HG03060 (cell line): ENCODE data around the gene KNG1.

Experiments used
- ATAC-seq: cut with Tn5 transposase; IDR thresholded peaks from one replicate; pipeline ENCODE4 v1.9.1; 2021; ENCODE audit warnings: low read depth, moderate number of reproducible peaks; ENCODE audit not compliant: unreplicated experiment

Gene KNG1

DNA sequence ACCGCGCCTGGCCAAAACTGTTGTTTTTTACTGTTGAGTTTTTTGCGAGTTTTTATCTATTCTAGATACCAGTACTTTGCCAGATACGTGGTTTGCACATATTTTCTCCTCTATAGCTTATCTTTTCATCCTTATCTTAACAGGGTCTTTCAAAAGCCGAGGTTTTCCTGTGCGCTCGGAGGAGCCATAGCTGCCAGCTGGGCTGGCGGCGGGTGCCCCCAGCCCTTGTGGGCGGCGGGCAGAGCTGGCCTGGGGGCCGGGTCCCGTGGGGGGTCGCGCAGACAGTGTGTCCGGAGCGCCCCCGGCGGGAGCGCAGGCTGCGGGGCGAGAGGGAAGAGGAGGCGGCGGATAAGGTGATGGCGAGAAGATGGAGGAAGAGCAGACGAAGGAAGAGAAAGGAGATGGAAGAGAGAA, 55.1 kb downstream of the KNG1 start:
- ATAC-seq: no peak

DNA sequence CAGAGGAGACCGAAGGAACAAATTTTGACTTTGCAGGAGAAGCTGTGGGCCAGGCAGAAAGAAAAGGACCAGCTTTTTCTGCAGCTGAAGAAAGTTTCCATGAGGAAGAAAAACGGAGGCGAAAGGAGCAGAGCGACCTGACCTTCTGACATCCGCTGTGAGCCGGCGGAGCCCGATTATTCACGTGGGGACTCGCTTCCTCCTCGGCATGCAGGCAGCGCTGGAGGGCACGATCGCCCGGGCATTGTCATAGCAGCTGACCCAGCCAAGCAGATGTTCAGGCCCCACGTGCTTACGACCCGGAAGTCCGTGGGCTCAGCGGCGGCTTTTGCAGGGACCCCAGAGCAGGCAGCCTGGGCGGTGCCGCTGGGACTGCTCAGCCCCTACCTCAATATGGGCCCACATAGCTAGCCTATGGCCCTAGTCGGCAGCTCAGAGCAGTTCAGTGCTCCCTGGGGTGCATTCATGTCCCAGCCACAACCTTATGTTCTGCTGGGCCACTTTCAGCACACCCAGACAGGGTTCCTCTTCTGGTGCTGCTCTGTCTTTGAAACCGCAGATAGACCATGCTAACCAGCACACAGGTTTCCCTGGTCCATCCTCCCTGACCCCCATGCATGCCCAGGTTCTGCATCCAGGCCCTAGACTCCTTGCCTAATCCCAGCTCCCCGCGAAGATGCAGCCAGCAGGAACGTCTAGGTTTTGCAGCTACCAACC, 55.7 kb downstream of the KNG1 start:
- no peak for ATAC-seq

DNA sequence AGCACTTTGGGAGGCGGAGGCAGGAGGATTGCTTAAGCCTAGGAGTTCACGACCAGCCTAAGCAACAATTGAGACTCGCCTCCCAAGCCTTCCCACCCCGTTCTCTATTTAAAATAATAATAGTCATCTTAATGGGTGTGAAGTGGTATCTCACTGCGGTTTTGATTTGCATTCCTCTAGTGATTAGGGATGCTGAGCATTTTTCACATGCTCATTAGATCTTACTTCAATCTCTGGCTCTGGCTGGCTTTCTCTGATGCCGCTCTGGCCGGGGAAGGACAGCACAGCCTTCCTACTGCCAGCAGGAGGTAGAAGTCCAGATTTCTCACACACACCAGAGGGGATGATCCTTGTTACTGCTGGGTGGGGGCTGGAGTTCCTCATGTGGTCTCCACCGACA, 58.8 kb downstream of the KNG1 start:
- ATAC-seq: no peak

DNA sequence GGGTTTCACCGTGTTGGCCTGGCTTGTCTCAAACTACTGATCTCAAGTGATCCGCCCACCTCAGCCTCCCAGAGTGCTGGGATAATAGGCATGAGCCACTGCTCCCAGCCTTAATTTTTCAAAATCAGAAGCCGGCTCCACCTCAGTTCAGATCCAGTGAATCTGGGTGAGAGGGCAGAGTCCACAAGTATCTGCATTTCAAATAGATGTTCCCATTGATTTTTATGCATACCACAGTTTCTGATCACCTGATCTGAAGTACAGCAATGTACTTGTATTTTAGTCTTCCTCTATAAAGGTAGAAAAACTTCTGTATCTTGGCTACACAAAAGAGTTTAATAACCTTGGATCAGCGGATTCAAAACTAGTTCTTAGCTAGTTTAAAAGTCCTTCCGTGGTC, 62.0 kb downstream of the KNG1 start:
- no peak for ATAC-seq

DNA sequence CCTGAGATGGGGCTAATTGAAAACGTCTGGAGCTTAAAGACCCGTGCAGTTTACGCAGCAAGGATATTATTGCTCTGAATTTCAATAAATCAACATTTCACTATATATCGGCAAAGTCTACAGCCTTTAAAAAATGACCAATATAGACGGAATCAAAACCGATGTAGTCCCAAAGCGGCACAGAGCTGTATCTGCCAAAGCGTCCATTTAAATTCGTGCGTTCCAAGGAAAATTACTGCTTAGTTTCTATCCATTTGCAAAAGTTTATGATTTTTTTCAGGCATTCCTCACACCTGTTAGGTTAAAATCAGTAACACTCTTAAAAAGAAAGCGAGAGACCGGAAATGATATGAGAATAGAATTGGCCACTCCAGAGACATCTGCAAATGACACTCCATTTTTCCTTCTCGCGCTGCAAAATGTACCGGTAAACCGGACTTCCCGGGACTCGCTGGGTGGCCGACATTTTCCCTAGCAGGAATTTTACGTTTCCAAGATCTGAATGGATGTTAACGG, 65.4 kb downstream of the KNG1 start:
- ATAC-seq: no peak

DNA sequence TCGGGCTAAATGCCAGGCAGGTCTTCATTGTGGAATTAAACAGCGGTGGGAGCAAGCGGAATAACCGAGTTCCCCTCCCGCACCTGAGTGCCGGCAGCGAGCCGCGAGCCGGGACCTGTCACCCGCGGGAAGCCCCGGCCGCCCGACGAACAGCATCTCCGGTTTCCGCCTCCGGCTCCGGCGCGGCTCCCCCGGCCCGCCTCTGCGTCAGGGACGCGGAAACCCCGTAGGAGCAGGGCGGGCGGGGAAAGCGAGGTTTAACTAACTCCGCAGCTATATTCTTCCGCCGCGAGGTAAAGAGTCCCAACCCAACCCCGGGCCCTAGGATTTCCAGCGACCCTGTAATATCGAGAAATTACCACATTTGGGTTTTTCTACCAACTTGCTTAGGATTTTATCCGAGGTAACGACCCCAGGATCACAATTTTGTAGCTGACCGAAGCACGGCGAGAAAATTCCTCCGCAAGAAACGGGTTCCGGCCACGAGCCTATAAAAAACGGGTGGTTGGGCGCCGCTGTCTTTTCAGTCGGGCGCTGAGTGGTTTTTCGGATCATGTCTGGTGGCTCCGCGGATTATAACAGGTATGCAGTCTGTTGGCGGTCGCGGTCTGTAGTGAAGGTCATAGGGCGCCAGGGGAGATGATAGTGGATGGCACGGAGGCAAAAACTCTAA, 66.0 kb downstream of the KNG1 start, which contains the start of gene EIF4A2:
Gene EIF4A2 (plus strand): TSS at position 520 of the 673 bp plus-strand sequence. CDS start 34 bp downstream, at position 554.
- ATAC-seq: peak; percentile 40

DNA sequence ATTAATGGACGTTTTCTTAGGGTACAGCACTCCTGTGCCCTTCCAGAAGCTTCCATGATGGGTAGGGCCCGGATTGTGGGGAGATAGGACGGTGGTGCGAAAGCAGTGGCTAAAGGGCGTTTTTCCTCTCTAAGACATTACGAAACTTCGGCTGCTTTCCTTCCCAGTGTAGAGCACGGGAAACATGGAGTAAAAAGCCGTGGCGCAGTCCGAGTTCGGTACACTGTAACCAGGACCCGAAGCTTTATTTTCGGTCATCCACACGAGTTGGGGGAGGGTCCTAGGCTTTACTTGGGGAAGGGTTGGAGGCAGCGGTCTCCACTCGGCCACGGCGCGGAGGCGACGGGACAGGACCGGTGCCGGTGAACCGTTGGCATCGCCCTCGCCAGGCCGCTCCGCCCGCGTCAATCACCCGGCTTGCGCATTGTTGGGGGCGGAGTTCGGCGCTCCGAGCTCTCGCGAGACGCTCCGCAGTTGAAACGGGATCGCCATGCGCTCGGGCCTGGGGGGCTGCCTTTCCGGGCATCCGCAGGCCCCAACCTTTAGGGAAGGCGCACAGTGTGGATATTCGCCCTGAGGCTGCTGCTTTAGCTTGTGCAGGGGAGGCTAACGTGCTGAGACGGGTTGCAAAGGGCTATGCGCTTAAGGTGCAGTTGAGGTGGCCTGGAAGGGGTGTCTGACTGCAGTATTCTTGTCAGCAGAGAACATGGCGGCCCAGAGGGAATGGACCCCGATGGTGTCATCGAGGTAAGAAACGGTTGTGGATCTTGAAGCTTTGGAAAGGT, 66.8 kb downstream of the KNG1 start:
- peak; percentile 3 for ATAC-seq

DNA sequence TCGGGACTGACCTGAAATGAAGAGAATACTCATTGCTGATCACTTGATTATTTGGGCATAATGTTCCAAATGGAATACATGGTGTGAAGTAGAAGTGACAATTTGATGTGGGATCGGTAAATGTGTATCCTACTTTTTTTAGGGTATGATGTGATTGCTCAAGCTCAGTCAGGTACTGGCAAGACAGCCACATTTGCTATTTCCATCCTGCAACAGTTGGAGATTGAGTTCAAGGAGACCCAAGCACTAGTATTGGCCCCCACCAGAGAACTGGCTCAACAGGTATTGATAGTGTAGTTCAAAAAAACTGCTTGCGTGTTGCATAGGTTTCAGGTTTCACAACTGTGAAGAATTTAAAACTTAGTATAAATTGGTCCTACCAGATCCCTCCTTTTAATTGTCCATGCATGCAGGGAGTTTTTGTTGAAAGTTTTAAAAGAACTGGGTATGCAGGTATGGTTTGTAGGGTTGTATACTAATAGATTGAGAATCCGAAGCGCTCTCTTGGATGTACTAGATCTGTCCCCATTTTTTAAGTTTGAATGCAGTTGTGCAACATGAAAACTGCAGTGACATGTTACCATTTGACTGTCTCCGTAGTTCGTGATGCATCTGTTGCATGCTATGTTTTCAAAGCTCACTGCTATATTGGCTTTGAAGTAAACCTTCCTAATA, 67.8 kb downstream of the KNG1 start:
- ATAC-seq: no peak

DNA sequence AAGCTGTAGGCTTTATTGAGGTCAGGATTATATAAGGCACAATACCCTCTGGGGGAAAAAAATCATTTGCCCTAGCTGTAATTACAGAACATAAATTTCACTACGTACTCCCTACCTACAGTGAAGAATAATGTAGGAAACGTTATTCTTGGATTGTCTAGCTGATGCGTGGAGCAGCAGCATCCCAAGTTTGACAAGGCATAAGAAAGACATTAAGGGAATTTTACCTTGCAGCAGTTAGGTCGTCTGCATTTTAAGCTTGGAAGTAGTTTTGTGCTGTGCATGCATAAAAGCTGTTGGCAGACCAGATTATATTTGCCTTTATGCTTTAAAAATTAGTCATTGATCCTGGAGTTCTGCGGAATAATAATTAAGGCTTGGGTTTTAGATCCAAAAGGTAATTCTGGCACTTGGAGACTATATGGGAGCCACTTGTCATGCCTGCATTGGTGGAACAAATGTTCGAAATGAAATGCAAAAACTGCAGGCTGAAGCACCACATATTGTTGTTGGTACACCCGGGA, 68.4 kb downstream of the KNG1 start:
- ATAC-seq: no peak

DNA sequence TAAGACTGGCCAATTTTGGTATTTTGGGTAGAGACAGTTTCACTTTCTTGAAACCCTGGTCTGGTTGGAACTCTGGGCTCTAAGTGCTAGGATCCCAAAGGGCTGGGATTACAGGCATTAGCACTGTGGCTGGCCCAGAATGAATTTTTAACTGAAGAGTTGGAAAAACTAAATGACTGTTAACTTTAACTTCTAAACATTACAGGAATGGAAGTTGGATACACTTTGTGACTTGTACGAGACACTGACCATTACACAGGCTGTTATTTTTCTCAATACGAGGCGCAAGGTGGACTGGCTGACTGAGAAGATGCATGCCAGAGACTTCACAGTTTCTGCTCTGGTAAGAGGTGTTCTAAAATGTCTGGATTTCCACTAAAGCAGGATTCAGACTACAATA, 69.8 kb downstream of the KNG1 start:
- ATAC-seq: no peak

DNA sequence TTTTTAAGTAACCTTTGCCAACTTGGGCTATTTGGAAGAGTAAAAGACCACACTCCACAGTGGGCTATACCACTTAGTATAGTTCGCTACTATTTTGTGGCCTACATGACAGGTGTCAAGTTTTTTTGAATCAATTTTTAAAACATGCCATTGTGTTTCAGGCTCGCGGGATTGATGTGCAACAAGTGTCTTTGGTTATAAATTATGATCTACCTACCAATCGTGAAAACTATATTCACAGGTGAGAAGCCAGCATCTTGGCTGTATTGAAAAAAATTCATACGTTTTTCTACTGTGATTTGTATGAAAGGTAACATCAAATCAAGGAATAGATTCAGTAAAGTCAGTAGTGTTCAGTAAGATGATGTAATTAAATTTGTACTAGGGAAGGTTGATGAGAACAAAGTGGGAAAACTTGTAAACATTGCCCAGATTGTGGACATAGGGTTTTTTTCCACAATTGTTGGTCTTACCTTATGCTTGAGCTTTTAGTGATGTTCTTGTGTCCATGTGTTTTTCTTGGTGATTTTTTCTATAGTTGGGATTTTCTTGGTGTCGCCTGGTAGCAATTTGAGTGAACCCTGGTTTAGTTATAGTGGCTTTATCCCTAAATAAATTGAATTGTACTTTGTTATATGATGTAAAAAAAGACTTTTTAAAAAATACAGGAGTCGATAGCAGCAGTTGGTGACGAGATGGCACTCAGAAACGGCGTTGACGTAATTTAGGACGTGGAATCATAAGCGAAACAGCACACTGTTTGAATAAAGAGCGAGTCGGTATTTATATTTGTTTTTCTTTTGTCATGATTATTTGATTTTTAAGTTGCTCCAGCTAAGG, 70.7 kb downstream of the KNG1 start:
- no peak for ATAC-seq

DNA sequence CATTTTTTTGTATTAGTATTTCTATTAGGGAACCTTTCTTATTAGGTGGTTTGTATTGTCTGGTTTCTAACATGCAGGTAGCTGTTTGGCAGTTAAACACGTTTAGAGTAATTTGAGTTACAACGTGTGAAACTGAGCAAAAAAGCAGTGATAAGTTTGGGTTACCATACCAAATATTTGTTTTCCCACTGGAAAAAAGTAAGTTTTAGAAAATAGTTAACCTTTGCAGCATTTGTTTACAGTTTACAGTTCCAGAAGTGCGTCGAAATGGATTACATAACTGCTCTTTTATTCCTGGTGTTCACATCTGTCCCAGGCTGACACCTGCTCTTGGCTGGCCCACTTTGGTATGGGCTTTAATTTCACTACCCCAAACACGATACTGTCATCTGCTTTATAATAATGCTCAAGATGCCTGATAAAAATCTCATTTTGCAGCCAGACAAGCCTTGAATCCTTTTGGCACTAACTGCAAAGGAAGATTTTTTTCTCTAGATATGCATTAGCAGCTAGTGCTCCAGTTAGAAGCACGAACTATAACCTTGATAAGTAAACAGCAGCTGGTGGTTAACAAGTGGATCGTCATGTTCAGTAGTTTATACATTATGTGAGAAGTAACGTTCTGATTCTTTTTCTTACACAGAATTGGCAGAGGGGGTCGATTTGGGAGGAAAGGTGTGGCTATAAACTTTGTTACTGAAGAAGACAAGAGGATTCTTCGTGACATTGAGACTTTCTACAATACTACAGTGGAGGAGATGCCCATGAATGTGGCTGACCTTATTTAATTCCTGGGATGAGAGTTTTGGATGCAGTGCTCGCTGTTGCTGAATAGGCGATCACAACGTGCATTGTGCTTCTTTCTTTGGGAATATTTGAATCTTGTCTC, 71.6 kb downstream of the KNG1 start:
- ATAC-seq: no peak

DNA sequence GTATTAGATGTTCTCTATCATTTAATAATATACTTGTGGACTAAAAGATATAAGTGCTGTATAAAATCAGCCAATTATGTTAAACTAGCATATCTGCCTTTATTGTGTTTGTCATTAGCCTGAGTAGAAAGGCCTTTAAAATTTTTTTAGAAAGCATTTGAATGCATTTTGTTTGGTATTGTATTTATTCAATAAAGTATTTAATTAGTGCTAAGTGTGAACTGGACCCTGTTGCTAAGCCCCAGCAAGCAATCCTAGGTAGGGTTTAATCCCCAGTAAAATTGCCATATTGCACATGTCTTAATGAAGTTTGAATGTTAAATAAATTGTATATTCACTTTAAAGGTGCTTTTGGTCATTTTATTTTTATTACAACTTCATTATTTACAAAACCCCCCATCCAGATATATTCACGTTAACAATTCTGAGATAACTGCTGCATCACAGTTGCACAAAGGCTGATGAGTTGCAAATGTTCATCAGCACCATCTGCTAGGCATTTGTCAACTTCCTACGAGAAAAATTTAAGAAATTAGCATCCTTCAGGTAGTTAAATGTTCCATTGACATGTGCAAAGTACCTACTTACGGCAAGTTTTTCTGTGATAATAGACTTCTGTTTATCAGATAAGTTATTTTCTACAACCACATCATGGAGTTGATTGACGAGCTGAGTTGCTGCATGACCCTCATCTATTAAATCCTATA, 72.5 kb downstream of the KNG1 start:
- ATAC-seq: no peak

DNA sequence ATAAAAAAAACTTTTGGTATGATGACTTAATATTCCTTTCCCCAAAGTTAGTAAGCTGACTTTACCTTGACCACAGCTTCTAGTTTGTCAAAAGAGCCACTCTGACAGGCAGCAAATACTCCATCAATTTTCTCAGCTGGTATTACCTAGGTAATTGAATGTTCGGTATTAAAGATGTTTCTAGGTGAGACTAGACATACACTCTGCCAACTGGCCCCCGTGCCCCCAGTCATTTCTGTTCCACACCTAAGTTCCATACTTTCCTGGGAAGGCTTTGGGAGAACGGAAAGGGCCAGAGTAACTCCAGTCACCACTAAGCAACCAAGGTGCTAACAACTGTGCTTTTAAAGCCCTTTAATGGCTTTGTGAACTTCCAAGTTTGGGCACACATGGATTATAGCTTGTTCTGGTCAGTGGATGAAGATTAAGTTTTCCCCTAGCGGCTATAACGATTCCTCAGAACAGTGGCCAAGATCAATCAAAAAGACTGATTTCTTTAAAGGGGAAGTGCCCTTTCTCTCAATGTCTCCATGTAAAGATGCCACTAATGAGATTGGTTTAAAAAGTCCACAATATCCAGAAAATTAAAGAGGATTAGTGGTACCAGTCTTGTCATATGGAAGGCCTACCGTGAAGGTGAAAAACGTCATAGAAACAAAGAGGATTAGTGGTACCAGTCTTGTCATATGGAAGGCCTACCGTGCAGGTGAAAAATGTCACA, 73.3 kb downstream of the KNG1 start:
- no peak for ATAC-seq
